ENCODE measurements around the gene RPS19BP1. TPM values are rescaled to one million over a fixed set of nuclear protein-coding genes. Genes with fewer than 3 reads are reported as not detected.

Gene RPS19BP1
- polyA plus RNA-seq, 1 of the 3 experiments (the other 2 are of a cell fraction), result 97.2 TPM

DNA sequence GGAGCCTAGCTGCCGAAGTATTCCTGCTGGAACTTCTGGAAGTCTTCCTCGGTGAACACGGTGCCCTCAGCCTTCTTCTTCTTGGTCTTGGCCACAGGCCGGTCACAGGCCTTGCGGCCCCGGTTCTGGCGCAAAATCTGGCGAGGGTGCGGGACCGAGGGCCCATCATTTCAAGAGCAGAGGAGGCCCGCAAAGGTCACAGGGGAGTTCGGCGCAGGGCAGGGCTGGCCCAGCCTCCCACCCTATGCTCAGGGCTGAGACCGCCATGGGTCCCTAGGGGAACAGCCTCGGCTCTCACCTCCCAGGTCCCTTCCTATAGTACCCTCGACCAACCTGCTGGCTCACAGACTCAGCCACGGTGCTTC, 3.1 kb downstream of the RPS19BP1 start:
- no peak overlapping the region for H3K9ac ChIP-seq
- peaks cover 21% of the 10 kb centered on the region for H3K79me2 ChIP-seq (ENCODE audit: insufficient read depth)
- no peaks in the 10 kb centered on the region for H3K9me2 ChIP-seq
- peaks cover 0 to 6% of the 10 kb centered on the region in 2 experiments for H3K36me3 ChIP-seq (replicated peaks in 1 of 2; ENCODE audit: control insufficient read depth in 1 of 2, insufficient read depth in 2 of 2, low read length in 1 of 2)
- TF ChIP-seq NRF1 (IDR thresholded peaks at IDR 0.05; ENCODE audit: low read depth, low read length), result no peak
- no peak for TF ChIP-seq POLR2AphosphoS5 (IDR thresholded peaks at IDR 0.05; ENCODE audit: low read depth, low read length)
- TF ChIP-seq USF1 (IDR thresholded peaks at IDR 0.05; ENCODE audit: borderline replicate concordance, low read depth), result no peak
- no peak for TF ChIP-seq MXI1 (IDR thresholded peaks at IDR 0.05; ENCODE audit: low read depth, low read length)
- TF ChIP-seq, protein P1, sequence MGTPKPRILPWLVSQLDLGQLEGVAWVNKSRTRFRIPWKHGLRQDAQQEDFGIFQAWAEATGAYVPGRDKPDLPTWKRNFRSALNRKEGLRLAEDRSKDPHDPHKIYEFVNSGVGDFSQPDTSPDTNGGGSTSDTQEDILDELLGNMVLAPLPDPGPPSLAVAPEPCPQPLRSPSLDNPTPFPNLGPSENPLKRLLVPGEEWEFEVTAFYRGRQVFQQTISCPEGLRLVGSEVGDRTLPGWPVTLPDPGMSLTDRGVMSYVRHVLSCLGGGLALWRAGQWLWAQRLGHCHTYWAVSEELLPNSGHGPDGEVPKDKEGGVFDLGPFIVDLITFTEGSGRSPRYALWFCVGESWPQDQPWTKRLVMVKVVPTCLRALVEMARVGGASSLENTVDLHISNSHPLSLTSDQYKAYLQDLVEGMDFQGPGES (IDR thresholded peaks at IDR 0.05; ENCODE audit: low read depth, low read length), result no peak
- no peak for TF ChIP-seq ELF1 (IDR thresholded peaks at IDR 0.05)
- TF ChIP-seq SIN3A (IDR thresholded peaks at IDR 0.05; ENCODE audit: borderline replicate concordance, low read depth, low read length), result no peak
- no peak for TF ChIP-seq SMC3 (IDR thresholded peaks at IDR 0.05; ENCODE audit: low read depth, low read length)
- TF ChIP-seq, protein P2, sequence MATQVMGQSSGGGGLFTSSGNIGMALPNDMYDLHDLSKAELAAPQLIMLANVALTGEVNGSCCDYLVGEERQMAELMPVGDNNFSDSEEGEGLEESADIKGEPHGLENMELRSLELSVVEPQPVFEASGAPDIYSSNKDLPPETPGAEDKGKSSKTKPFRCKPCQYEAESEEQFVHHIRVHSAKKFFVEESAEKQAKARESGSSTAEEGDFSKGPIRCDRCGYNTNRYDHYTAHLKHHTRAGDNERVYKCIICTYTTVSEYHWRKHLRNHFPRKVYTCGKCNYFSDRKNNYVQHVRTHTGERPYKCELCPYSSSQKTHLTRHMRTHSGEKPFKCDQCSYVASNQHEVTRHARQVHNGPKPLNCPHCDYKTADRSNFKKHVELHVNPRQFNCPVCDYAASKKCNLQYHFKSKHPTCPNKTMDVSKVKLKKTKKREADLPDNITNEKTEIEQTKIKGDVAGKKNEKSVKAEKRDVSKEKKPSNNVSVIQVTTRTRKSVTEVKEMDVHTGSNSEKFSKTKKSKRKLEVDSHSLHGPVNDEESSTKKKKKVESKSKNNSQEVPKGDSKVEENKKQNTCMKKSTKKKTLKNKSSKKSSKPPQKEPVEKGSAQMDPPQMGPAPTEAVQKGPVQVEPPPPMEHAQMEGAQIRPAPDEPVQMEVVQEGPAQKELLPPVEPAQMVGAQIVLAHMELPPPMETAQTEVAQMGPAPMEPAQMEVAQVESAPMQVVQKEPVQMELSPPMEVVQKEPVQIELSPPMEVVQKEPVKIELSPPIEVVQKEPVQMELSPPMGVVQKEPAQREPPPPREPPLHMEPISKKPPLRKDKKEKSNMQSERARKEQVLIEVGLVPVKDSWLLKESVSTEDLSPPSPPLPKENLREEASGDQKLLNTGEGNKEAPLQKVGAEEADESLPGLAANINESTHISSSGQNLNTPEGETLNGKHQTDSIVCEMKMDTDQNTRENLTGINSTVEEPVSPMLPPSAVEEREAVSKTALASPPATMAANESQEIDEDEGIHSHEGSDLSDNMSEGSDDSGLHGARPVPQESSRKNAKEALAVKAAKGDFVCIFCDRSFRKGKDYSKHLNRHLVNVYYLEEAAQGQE (IDR thresholded peaks at IDR 0.05; ENCODE audit: low read depth, low read length), result no peak
- no peak for TF ChIP-seq RFX5 (IDR thresholded peaks at IDR 0.05; ENCODE audit: low read length)
- TF ChIP-seq EZH2phosphoT487 (IDR thresholded peaks at IDR 0.05; ENCODE audit: borderline replicate concordance, low read depth), result no peak
- TF ChIP-seq FOXM1 (IDR thresholded peaks at IDR 0.05; ENCODE audit: low read depth), result no peak
- TF ChIP-seq RCOR1 (IDR thresholded peaks at IDR 0.05; ENCODE audit: low read length), result no peak
- TF ChIP-seq RAD21 (IDR thresholded peaks at IDR 0.05; ENCODE audit: low read length), result no peak
- TF ChIP-seq TAF1 (IDR thresholded peaks at IDR 0.05; ENCODE audit: borderline replicate concordance, low read depth, low read length), result no peak
- TF ChIP-seq CHD2 (IDR thresholded peaks at IDR 0.05; ENCODE audit: low read length, partially characterized antibody), result no peak
- no peaks in the 10 kb centered on the region for H3K27me3 ChIP-seq (ENCODE audit: insufficient read depth)
- H3F3A ChIP-seq (replicated peaks; ENCODE audit: insufficient read depth), result peaks cover 7% of the 10 kb centered on the region
- POLR2A ChIA-PET, result interaction anchor here (0.9 to 1.7 kb wide), 4 partner anchors 8 to 210 kb away, joined by 3 to 9 read pairs (median 3); partner anchors contain the start of genes MIEF1 and RPL3
- H3K4me3 ChIP-seq (ENCODE audit: low read depth in 2 of 2, low read length in 1 of 2), result peak overlapping the region in 1 of 2 experiments; percentile 37; a peak in 1 of 4 replicates
- WGBS (ENCODE audit: low lambda C conversion rate), result 61% methylated on average over 5 of the region's 17 CpGs
- no peaks in the 10 kb centered on the region for H3K9me3 ChIP-seq
- H3K27ac ChIP-seq (ENCODE audit: low read depth in 2 of 2, low read length in 1 of 2), result no peak overlapping the region; a peak in 1 of 4 replicates
- peaks cover 31% of the 10 kb centered on the region for H4K20me1 ChIP-seq (ENCODE audit: insufficient read depth)
- no peak overlapping the region for H3K4me2 ChIP-seq
- CTCF ChIA-PET, result interaction anchor here (0.6 to 4.7 kb wide), 29 partner anchors 12 to 510 kb away, joined by 3 to 36 read pairs (median 4); partner anchors contain the start of genes MIEF1, SYNGR1 and TAB1
- H3K4me1 ChIP-seq (ENCODE audit: control insufficient read depth in 1 of 2, insufficient read depth in 2 of 2, low read depth in 1 of 2, low read length in 1 of 2), result peaks cover 4 to 25% of the 10 kb centered on the region in 2 experiments; a peak in 2 of 4 replicates
- DNase-seq, result no peak
- H2AFZ ChIP-seq (ENCODE audit: low read depth), result no peak overlapping the region

All from SK-N-SH (cell line).